Measurements from ENCODE around the gene SNX32. TPM values are rescaled to one million over a fixed set of nuclear protein-coding genes. Genes with fewer than 3 reads are reported as not detected.

The SNX32 gene
- total RNA-seq = under 1 TPM in 1 of 4 donors, not detected in 3; 0.45 TPM

GRCh38 chr11:65833297-65834030, at the start of gene SNX32:
Gene SNX32 (plus strand): TSS chr11:65833963. CDS start chr11:65834066, 103 bp downstream.
- intact Hi-C loops (cut with DNase I) = no loop called here

GRCh38 chr11:65785319-65786007, 48.3 kb upstream of the SNX32 start:
- 83 to 90% methylated on average over 8 of the region's 8 CpGs for WGBS, 2 donors
- no peak overlapping the region for H3K4me3 ChIP-seq (replicated peaks in 1 of 3)
- H3K36me3 ChIP-seq = no peaks in the 10 kb centered on the region
- DNase-seq = no peak
- TF ChIP-seq POLR2A (IDR thresholded peaks at IDR 0.05) (no peak), CTCF (IDR thresholded peaks at IDR 0.05) (no peak)
- H3K9me3 ChIP-seq = no peaks in the 10 kb centered on the region
- H3K4me1 ChIP-seq = peaks cover 29 to 48% of the 10 kb centered on the region in 2 donors
- H3K27ac ChIP-seq = no peak overlapping the region
- intact Hi-C loops (cut with DNase I) = no loop called here
- no peaks in the 10 kb centered on the region for H3K27me3 ChIP-seq

More at GRCh38 chr11:65833297-65834030, at the start of gene SNX32:
- no peaks in the 10 kb centered on the region for H3K27me3 ChIP-seq
- TF ChIP-seq CTCF (IDR thresholded peaks at IDR 0.05) = no peak
- TF ChIP-seq POLR2A (IDR thresholded peaks at IDR 0.05) = no peak
- H3K4me3 ChIP-seq (replicated peaks in 1 of 3) = peak within 1 kb of the TSS; percentile 27 to 45 (median 38)
- H3K27ac ChIP-seq = no peak within 1 kb of the TSS
- WGBS, 2 donors = 1 to 3% methylated on average over 28 to 57 of the region's 63 CpGs
- H3K4me1 ChIP-seq = peaks cover 0 to 8% of the 10 kb centered on the region in 2 donors
- H3K36me3 ChIP-seq = no peaks in the 10 kb centered on the region
- DNase-seq = peak; percentile 95 to 96
- H3K9me3 ChIP-seq = no peaks in the 10 kb centered on the region

- intact Hi-C loops (cut with DNase I) = no loop called here
- Histone ChIP-seq H3K4me1 (peaks cover 30 to 48% of the 10 kb centered on the region in 2 donors), H3K4me3 (replicated peaks in 1 of 3) (peak overlapping the region in 1 of 3 donors; percentile 33), H3K36me3 (no peaks in the 10 kb centered on the region), H3K27me3 (no peaks in the 10 kb centered on the region), H3K27ac (peak overlapping the region in 1 of 3 donors; percentile 67), H3K9me3 (no peaks in the 10 kb centered on the region)
- 24 to 73% methylated on average over 5 to 23 of the region's 74 CpGs for WGBS, 2 donors
- DNase-seq = peak; percentile 68
- TF ChIP-seq POLR2A (IDR thresholded peaks at IDR 0.05) = no peak
- TF ChIP-seq CTCF (IDR thresholded peaks at IDR 0.05) = no peak
These were observed 47.6 kb upstream of the SNX32 start for GRCh38 chr11:65786008-65786785.

- 0 to 1% methylated on average over 19 to 37 of the region's 112 CpGs for WGBS, 2 donors
- no peak for TF ChIP-seq CTCF (IDR thresholded peaks at IDR 0.05)
- peak in 1 of 2 donors; percentile 83 for TF ChIP-seq POLR2A (IDR thresholded peaks at IDR 0.05)
These were observed 46.8 kb upstream of the SNX32 start, which contains the start of gene OVOL1 for GRCh38 chr11:65786786-65787636. Gene OVOL1 (plus strand): TSS chr11:65787063. CDS start chr11:65787374, 311 bp downstream.

More at GRCh38 chr11:65786786-65787636, 46.8 kb upstream of the SNX32 start, which contains the start of gene OVOL1:
- H3K4me3 ChIP-seq (replicated peaks in 1 of 3) = peak within 1 kb of the TSS in 2 of 3 donors; percentile 33 to 37
- H3K4me1 ChIP-seq = peaks cover 30 to 42% of the 10 kb centered on the region in 2 donors
- DNase-seq = peak; percentile 92 to 94
- H3K27me3 ChIP-seq = no peaks in the 10 kb centered on the region
- intact Hi-C loops (cut with DNase I) = no loop called here
- peak within 1 kb of the TSS; percentile 61 to 75 (median 67) for H3K27ac ChIP-seq
- H3K36me3 ChIP-seq = no peaks in the 10 kb centered on the region
- H3K9me3 ChIP-seq = no peaks in the 10 kb centered on the region
